Measurements from ENCODE around the gene CELF2.
"Not testable (repeated sequence)": the region's sequence is repeated elsewhere in the genome, so short reads cannot be mapped to it uniquely, and the experiment has no call there.

The CELF2 gene

GRCh38 chr10:11335881-11336430, 318.3 kb downstream of the CELF2 start:
- DNase-seq: no peak

GRCh38 chr10:11336722-11337162, 319.1 kb downstream of the CELF2 start:
- no peak for DNase-seq

- DNase-seq: no peak
Measured at GRCh38 chr10:11337516-11337915, 319.8 kb downstream of the CELF2 start.

- DNase-seq: no peak
Measured at GRCh38 chr10:11338160-11338844, 320.6 kb downstream of the CELF2 start.

GRCh38 chr10:11339013-11339412, 321.3 kb downstream of the CELF2 start:
- DNase-seq: no peak

- DNase-seq: no peak
Measured at GRCh38 chr10:11339660-11340059, 322.0 kb downstream of the CELF2 start.

GRCh38 chr10:11341283-11341960, 323.8 kb downstream of the CELF2 start:
- no peak for DNase-seq

- DNase-seq: no peak
Measured at GRCh38 chr10:11344081-11344480, 326.4 kb downstream of the CELF2 start.

GRCh38 chr10:11344550-11344949, 326.9 kb downstream of the CELF2 start:
- DNase-seq: no peak

GRCh38 chr10:11345224-11346054, 327.8 kb downstream of the CELF2 start:
- peak; percentile 26 for DNase-seq

- not testable (repeated sequence) for DNase-seq
Measured at GRCh38 chr10:11347580-11347979, 329.9 kb downstream of the CELF2 start.

- DNase-seq: no peak
Measured at GRCh38 chr10:11351801-11352200, 334.1 kb downstream of the CELF2 start.

GRCh38 chr10:11353006-11353896, 335.6 kb downstream of the CELF2 start:
- no peak for DNase-seq

- no peak for DNase-seq
Measured at GRCh38 chr10:11354823-11355222, 337.2 kb downstream of the CELF2 start.

- no peak for DNase-seq
Measured at GRCh38 chr10:11355592-11355991, 337.9 kb downstream of the CELF2 start.

- no peak for DNase-seq
Measured at GRCh38 chr10:11357439-11357838, 339.8 kb downstream of the CELF2 start.

- no peak for DNase-seq
Measured at GRCh38 chr10:11358011-11358410, 340.3 kb downstream of the CELF2 start.

- DNase-seq: no peak
Measured at GRCh38 chr10:11358923-11359575, 341.4 kb downstream of the CELF2 start.

- no peak for DNase-seq
Measured at GRCh38 chr10:11359869-11360268, 342.2 kb downstream of the CELF2 start.

- DNase-seq: no peak
Measured at GRCh38 chr10:11363497-11363896, 345.8 kb downstream of the CELF2 start.

GRCh38 chr10:11364241-11364640, 346.6 kb downstream of the CELF2 start:
- DNase-seq: no peak

- not testable (repeated sequence) for DNase-seq
Measured at GRCh38 chr10:11366889-11367288, 349.2 kb downstream of the CELF2 start.

All from DMS 273 treated with DMSO at 0.1 percent for 48 hours (cell line).